Endothelial cell of umbilical vein (primary cell): ENCODE measurements around the gene BCL11B. TPM values are rescaled to one million over a fixed set of nuclear protein-coding genes. Genes with fewer than 3 reads are reported as not detected.

Source experiments
- BruUV-seq: library from RNA; stranded (reverse); fragments of 400-500 nt; replicated peaks from 2 replicates; lab custom pipeline; 2021; lab: Mats Ljungman, UMichigan
- CTCF ChIA-PET: fragments of 300-600, 350-600 bp; sonication (Branson Sonifier 250); formaldehyde crosslinking; loops from one replicate; lab custom pipeline; 2021; ENCODE audit warnings: antibody characterized with exemption, inconsistent platforms; lab: Charles Lee
- POLR2A ChIA-PET: fragments of 300-600, 350-600 bp; sonication (Branson Sonifier 250); formaldehyde crosslinking; loops from one replicate; lab custom pipeline; 2021; ENCODE audit warnings: antibody characterized with exemption, inconsistent platforms; lab: Charles Lee
- DNase-seq: peaks from one replicate; pipeline ENCODE4 v3.0.0-alpha.2; 2011; ENCODE audit warnings: low read depth, low spot score
- FAIRE-seq: peaks from 2 replicates; lab custom pipeline; 2011; peaks lifted over from hg19 to GRCh38; lab: Jason Lieb, UNC
- H2AFZ ChIP-seq: 2 replicates; pipeline ENCODE4 v1.6.0; 2012; ENCODE audit warnings: low read depth, low read length, control low read depth, inconsistent platforms
- H3K27ac ChIP-seq: 2 replicates; pipeline ENCODE4 v1.5.1; 2011; ENCODE audit warnings: low read depth, mild to moderate bottlenecking, control low read depth, low read length, moderate library complexity; ENCODE audit not compliant: insufficient read depth
- H3K27me3 ChIP-seq, 2 experiments: 2 replicates each; pipeline versions ENCODE4 v1.6.0 to v1.6.1; 2011; ENCODE audit warnings: low read length in 2 of 2, mixed read lengths in 1 of 2; ENCODE audit not compliant: control insufficient read depth in 2 of 2, insufficient read depth in 2 of 2
- H3K36me3 ChIP-seq, 2 experiments: 2 replicates in 1 of 2; 3 replicates in 1 of 2; pipeline ENCODE4 v1.5.1; 2011; ENCODE audit warnings: low read length in 2 of 2, mild to moderate bottlenecking in 1 of 2, moderate library complexity in 1 of 2; ENCODE audit not compliant: control insufficient read depth in 2 of 2, insufficient read depth in 2 of 2; ENCODE audit errors: extremely low read depth in 1 of 2
- H3K4me1 ChIP-seq: 3 replicates; pipeline ENCODE4 v1.5.1; 2011; ENCODE audit warnings: mild to moderate bottlenecking, low read length; ENCODE audit not compliant: control insufficient read depth, insufficient read depth; ENCODE audit errors: extremely low read depth
- H3K4me2 ChIP-seq: 2 replicates; pipeline ENCODE4 v1.6.1; 2011; ENCODE audit warnings: low read length, control low read depth, mixed read lengths; ENCODE audit not compliant: insufficient read depth
- H3K4me3 ChIP-seq, 3 experiments: fragments of 200-600 bp in 1 of 3; sonication (generic), shearing (Covaris generic) in 1 of 3; replicated peaks in 1 of 3; 2 replicates each; pipeline ENCODE4 v1.5.1; 2011 to 2016; ENCODE audit warnings: control low read depth in 3 of 3, low read length in 3 of 3, mild to moderate bottlenecking in 2 of 3, inconsistent platforms in 1 of 3, low read depth in 1 of 3, moderate library complexity in 1 of 3; ENCODE audit not compliant: insufficient read depth in 1 of 3
- H3K79me2 ChIP-seq: 2 replicates; pipeline ENCODE4 v1.6.0; 2012; ENCODE audit warnings: low read length, inconsistent platforms; ENCODE audit not compliant: control insufficient read depth, insufficient read depth
- H3K9ac ChIP-seq: replicated peaks from 2 replicates; pipeline ENCODE3; 2011; ENCODE audit warnings: low read length, control low read depth; ENCODE audit not compliant: insufficient read depth; ENCODE audit errors: extremely low read depth
- H3K9me1 ChIP-seq: replicated peaks from 3 replicates; pipeline ENCODE4 v1.6.0; 2011; ENCODE audit warnings: mild to moderate bottlenecking, low read length; ENCODE audit not compliant: control insufficient read depth, insufficient read depth; ENCODE audit errors: extremely low read depth
- H3K9me3 ChIP-seq: replicated peaks from 2 replicates; pipeline ENCODE4 v1.5.1; 2012; ENCODE audit warnings: low read length, inconsistent platforms; ENCODE audit not compliant: control insufficient read depth, insufficient read depth
- H4K20me1 ChIP-seq: replicated peaks from 2 replicates; pipeline ENCODE3; 2011; ENCODE audit warnings: mild to moderate bottlenecking, low read length; ENCODE audit not compliant: control insufficient read depth, insufficient read depth; ENCODE audit errors: extremely low read depth
- CTCF ChIP-seq, 2 donors: IDR thresholded peaks; 1 replicate in 1 of 2; 2 replicates in 1 of 2; pipeline ENCODE4 v1.5.1; 2011; ENCODE audit warnings: low read length in 2 of 2, mild to moderate bottlenecking in 2 of 2, moderate library complexity in 2 of 2, control low read depth in 1 of 2, inconsistent platforms in 1 of 2, low read depth in 1 of 2; ENCODE audit not compliant: insufficient read depth in 1 of 2; ENCODE audit errors: extremely low read depth in 1 of 2
- EZH2 ChIP-seq: IDR thresholded peaks from 2 replicates; pipeline ENCODE4 v1.6.1; 2012; ENCODE audit warnings: borderline replicate concordance, low read depth, mild to moderate bottlenecking, moderate library complexity, low read length, inconsistent platforms; ENCODE audit not compliant: severe bottlenecking
- FOS ChIP-seq: IDR thresholded peaks from 2 replicates; pipeline ENCODE4 v1.6.1; 2011; ENCODE audit warnings: mild to moderate bottlenecking, low read length, moderate library complexity, borderline replicate concordance; ENCODE audit not compliant: insufficient read depth
- GATA2 ChIP-seq: IDR thresholded peaks from 2 replicates; pipeline ENCODE4 v1.7.0; 2011; ENCODE audit warnings: low read depth, mild to moderate bottlenecking, moderate library complexity, mixed read lengths, low read length; ENCODE audit not compliant: insufficient read length, insufficient read depth
- JUN ChIP-seq: IDR thresholded peaks from 2 replicates; pipeline ENCODE4 v1.6.1; 2011; ENCODE audit warnings: borderline replicate concordance, low read depth; ENCODE audit not compliant: insufficient read length, insufficient read depth
- MYC ChIP-seq: IDR thresholded peaks from one replicate; pipeline ENCODE4 v1.6.1; 2011; ENCODE audit warnings: mild to moderate bottlenecking, low read depth, low read length
- POLR2A ChIP-seq: IDR thresholded peaks from 2 replicates; pipeline ENCODE4 v1.6.1; 2012; ENCODE audit warnings: low read depth, mild to moderate bottlenecking, control low read depth, low read length
- dilution Hi-C: fragments of 300-500 bp; cut with MboI; formaldehyde crosslinking; loops from one replicate; pipeline ENCODE4 v1.15.0; 2019; ENCODE audit warnings: low sequenced_read_pairs; ENCODE audit not compliant: extremely low pct_ligation_motif_present
- intact Hi-C: fragments of 100-400 bp; cut with micrococcal nuclease; formaldehyde crosslinking; loops from one replicate; pipeline ENCODE4 v1.10.0; 2022
- polyA plus RNA-seq, 4 experiments: library from polyadenylated mRNA; depleted of rRNA in 3 of 4; stranded (reverse) in 3 of 4; unstranded in 1 of 4; fragments of >200 nt; gene quantifications; 2 replicates each; pipeline versions ENCODE4 v1.2.1 to v1.2.3, GENCODE V29; 2011 to 2012; ENCODE audit warnings: missing spikeins in 1 of 4
- total RNA-seq: library from RNA; stranded (reverse); gene quantifications from 2 replicates; pipeline ENCODE4 v1.2.3, GENCODE V29; 2021
- TF ChIP-seq, protein P1 (sequence below): IDR thresholded peaks from 2 replicates; pipeline ENCODE4 v1.6.1; 2011; ENCODE audit not compliant: insufficient read depth, insufficient read length

The BCL11B gene
- total and polyA plus RNA-seq, 2 donors (not counting 3 experiments of a cell fraction or from before 2014, with no cell fraction given), result 0.03 to 0.07 TPM

DNA sequence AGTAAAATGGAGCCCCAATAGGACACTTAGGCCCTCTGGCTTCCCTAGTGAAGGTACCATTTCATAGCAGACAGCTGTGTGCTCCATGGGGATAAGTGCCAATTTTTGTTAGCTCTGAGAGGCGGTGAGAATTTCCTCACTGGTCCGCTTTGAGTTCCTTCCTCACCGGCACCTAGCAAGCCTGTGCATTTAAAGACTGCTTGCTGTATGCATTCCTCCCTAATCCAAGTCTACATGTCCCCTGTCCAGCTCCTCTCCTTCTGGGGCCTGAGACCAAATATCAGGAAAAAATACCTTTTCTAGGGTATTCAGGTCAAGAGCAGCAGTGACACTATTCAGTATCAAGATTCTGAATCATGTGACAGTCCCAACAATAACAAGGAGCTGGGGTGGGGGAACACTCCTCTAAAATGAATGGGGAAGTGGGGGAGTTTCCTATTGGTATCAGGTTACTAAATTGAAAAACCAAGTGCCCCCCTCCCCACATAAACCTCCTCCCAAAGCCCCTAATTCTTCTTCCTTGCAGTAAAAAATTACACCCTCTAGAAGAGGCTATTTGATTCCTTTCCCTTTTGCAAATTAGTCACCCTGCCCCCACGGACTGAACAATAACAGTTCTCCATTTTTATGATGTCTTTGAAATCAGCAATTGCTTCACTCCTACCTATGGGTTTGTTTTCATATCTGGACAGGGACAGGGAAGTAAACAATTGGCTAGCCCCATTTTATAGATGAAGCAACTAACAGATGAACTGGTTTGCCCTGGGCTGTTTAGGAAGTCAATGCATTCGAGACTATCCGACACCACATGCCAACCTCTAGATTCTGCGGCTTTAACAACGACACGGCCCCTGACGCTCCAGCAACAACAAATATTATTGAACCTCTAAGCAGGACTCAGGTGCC lies 28.9 kb downstream of the BCL11B start:
- no TSS peak for BruUV-seq
- Histone ChIP-seq H4K20me1 (no peaks in the 10 kb centered on the region), H2AFZ (no peak overlapping the region), H3K4me1 (no peaks in the 10 kb centered on the region), H3K9me3 (no peaks in the 10 kb centered on the region), H3K4me3 (no peak overlapping the region), H3K36me3 (no peaks in the 10 kb centered on the region), H3K9me1 (no peaks in the 10 kb centered on the region), H3K27ac (no peak overlapping the region), H3K9ac (no peak overlapping the region), H3K27me3 (peaks cover 17 to 21% of the 10 kb centered on the region in 2 experiments), H3K4me2 (no peak overlapping the region), H3K79me2 (no peaks in the 10 kb centered on the region)
- intact Hi-C loops, result no loop called here
- POLR2A ChIA-PET, result no interaction called here
- DNase-seq (no peak), FAIRE-seq (no peak)
- TF ChIP-seq POLR2A (no peak), JUN (no peak)
- dilution Hi-C loops, result no loop called here
- CTCF ChIA-PET, result no interaction called here

DNA sequence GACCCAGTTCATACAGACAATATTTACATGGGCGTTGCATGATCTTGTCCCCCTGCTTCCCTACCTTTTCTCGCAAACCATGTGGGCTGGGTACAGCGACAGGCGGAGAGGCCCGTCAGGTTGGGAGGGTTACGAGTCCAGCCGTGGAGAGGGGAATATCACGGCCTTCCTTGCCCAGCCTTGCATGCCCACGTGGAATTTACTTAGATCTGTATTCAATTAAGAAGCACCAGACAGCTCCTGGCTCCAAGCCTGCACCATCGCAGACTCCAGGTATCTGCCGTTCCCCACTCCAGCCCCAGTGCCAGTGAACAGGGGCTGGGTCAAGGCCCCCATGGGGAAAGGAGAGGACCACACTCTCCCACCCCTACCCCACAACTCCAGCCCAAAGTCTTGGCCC lies 29.8 kb downstream of the BCL11B start:
- dilution Hi-C loops (no loop called here), intact Hi-C loops (no loop called here)
- BruUV-seq, result no TSS peak
- no peaks in the 10 kb centered on the region for H3K4me1 ChIP-seq
- no peak overlapping the region for H3K27ac ChIP-seq
- FAIRE-seq (no peak), DNase-seq (no peak)
- H3K36me3 ChIP-seq, result no peaks in the 10 kb centered on the region
- H3K9me3 ChIP-seq, result no peaks in the 10 kb centered on the region
- no peaks in the 10 kb centered on the region for H3K79me2 ChIP-seq
- H3K27me3 ChIP-seq, result peaks cover 12 to 17% of the 10 kb centered on the region in 2 experiments
- POLR2A ChIA-PET, result no interaction called here
- H3K4me3 ChIP-seq, result no peak overlapping the region
- no peak for TF ChIP-seq CTCF (IDR thresholded peaks at IDR 0.05; ENCODE audit: extremely low read depth in 1 of 2, insufficient read depth in 1 of 2, low read depth in 1 of 2, low read length in 2 of 2)
- TF ChIP-seq EZH2, result no peak
- TF ChIP-seq JUN, result no peak
- TF ChIP-seq GATA2, result no peak
- TF ChIP-seq FOS, result no peak
- TF ChIP-seq, protein P1, sequence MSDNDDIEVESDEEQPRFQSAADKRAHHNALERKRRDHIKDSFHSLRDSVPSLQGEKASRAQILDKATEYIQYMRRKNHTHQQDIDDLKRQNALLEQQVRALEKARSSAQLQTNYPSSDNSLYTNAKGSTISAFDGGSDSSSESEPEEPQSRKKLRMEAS, result no peak
- TF ChIP-seq MYC, result no peak
- TF ChIP-seq POLR2A, result no peak
- no peaks in the 10 kb centered on the region for H4K20me1 ChIP-seq
- H3K4me2 ChIP-seq, result no peak overlapping the region
- H3K9ac ChIP-seq, result no peak overlapping the region
- CTCF ChIA-PET, result no interaction called here
- H3K9me1 ChIP-seq, result no peaks in the 10 kb centered on the region
- H2AFZ ChIP-seq, result no peak overlapping the region
